IMR-90 (cell line): Measurements from ENCODE around the gene TNFRSF13B. TPM values are rescaled to one million over a fixed set of nuclear protein-coding genes. Genes with fewer than 3 reads are reported as not detected.

Experiments used
- ATAC-seq: fragments of 200-7000 bp; cut with Tn5 transposase; 2 replicates; pipeline ENCODE4 v1.9.1; 2020; ENCODE audit warnings: low read depth, mild to moderate bottlenecking, moderate library complexity
- BruUV-seq: library from RNA; stranded (reverse); fragments of 400-500 nt; replicated peaks from 2 replicates; lab custom pipeline; 2021; lab: Mats Ljungman, UMichigan
- CTCF ChIA-PET: fragments of 300-600 bp; formaldehyde crosslinking; extraction: SDS; loops from one replicate; lab custom pipeline; 2021; ENCODE audit warnings: antibody characterized with exemption; lab: Yijun Ruan, JAX
- POLR2A ChIA-PET: fragments of 300-600 bp; sonication (Branson Sonifier 250); formaldehyde crosslinking; loops from one replicate; lab custom pipeline; 2022; ENCODE audit warnings: antibody characterized with exemption; ENCODE audit not compliant: unreplicated experiment; lab: Charles Lee
- DNase-seq: peaks from one replicate; pipeline ENCODE4 v3.0.0; 2013
- H2AFZ ChIP-seq: replicated peaks from 2 replicates; pipeline ENCODE3; 2013; ENCODE audit warnings: low read length, mild to moderate bottlenecking; ENCODE audit not compliant: poor library complexity
- H2AK5ac ChIP-seq: 2 replicates; pipeline ENCODE4 v1.6.1; 2013; ENCODE audit warnings: low read depth, low read length, inconsistent platforms
- H2AK9ac ChIP-seq: replicated peaks from 2 replicates; pipeline ENCODE3; 2013; ENCODE audit warnings: mild to moderate bottlenecking, low read depth, low read length, moderate library complexity; ENCODE audit not compliant: poor library complexity
- H2BK120ac ChIP-seq: 2 replicates; pipeline ENCODE4 v1.6.1; 2013; ENCODE audit warnings: low read depth, low read length, inconsistent platforms
- H2BK15ac ChIP-seq: 3 replicates; pipeline ENCODE4 v1.6.1; 2013; ENCODE audit warnings: low read depth, low read length, inconsistent platforms
- H2BK20ac ChIP-seq: 2 replicates; pipeline ENCODE4 v1.6.1; 2013; ENCODE audit warnings: low read depth, mild to moderate bottlenecking, inconsistent platforms, low read length, moderate library complexity
- H2BK5ac ChIP-seq: 2 replicates; pipeline ENCODE4 v1.6.1; 2013; ENCODE audit warnings: mild to moderate bottlenecking, low read depth, low read length, inconsistent platforms; ENCODE audit not compliant: poor library complexity, severe bottlenecking
- H3K14ac ChIP-seq: replicated peaks from 2 replicates; pipeline ENCODE4 v1.6.1; 2013; ENCODE audit warnings: low read depth, low read length, inconsistent platforms
- H3K18ac ChIP-seq: 2 replicates; pipeline ENCODE4 v1.6.1; 2013; ENCODE audit warnings: low read depth, low read length, control low read depth
- H3K23ac ChIP-seq: 2 replicates; pipeline ENCODE4 v1.6.1; 2013; ENCODE audit warnings: low read depth, low read length, inconsistent platforms
- H3K27ac ChIP-seq: 2 replicates; pipeline ENCODE4 v1.5.1; 2013; ENCODE audit warnings: mild to moderate bottlenecking, control low read depth, low read length; ENCODE audit not compliant: insufficient read depth
- H3K27me3 ChIP-seq: 2 replicates; pipeline ENCODE4 v1.6.1; 2013; ENCODE audit warnings: low read length; ENCODE audit not compliant: control insufficient read depth, insufficient read depth
- H3K36me3 ChIP-seq: 2 replicates; pipeline ENCODE4 v1.6.1; 2013; ENCODE audit warnings: low read length, mixed read lengths; ENCODE audit not compliant: control insufficient read depth, insufficient read depth
- H3K4ac ChIP-seq: 2 replicates; pipeline ENCODE4 v1.6.1; 2013; ENCODE audit warnings: low read depth, low read length, inconsistent platforms
- H3K4me1 ChIP-seq: 2 replicates; pipeline ENCODE4 v1.6.1; 2013; ENCODE audit warnings: low read length, mixed read lengths; ENCODE audit not compliant: control insufficient read depth, insufficient read depth
- H3K4me2 ChIP-seq: 2 replicates; pipeline ENCODE4 v1.6.1; 2013; ENCODE audit warnings: low read depth, mild to moderate bottlenecking, control low read depth, low read length, moderate library complexity
- H3K4me3 ChIP-seq: 2 replicates; pipeline ENCODE4 v1.5.1; 2013; ENCODE audit warnings: low read depth, mild to moderate bottlenecking, control low read depth, low read length, moderate library complexity; ENCODE audit not compliant: insufficient read depth
- H3K56ac ChIP-seq: 2 replicates; pipeline ENCODE4 v1.6.1; 2013; ENCODE audit warnings: low read length, inconsistent platforms; ENCODE audit not compliant: insufficient read depth; ENCODE audit errors: extremely low read depth
- H3K79me1 ChIP-seq, 2 experiments: 2 replicates each; pipeline ENCODE4 v1.6.1; 2013; ENCODE audit warnings: low read length in 2 of 2, inconsistent platforms in 1 of 2, low read depth in 1 of 2
- H3K9ac ChIP-seq: 2 replicates; pipeline ENCODE4 v1.6.1; 2013; ENCODE audit warnings: low read depth, low read length, control low read depth
- H3K9me1 ChIP-seq: 2 replicates; pipeline ENCODE4 v1.6.1; 2013; ENCODE audit warnings: low read length, inconsistent platforms; ENCODE audit not compliant: insufficient read depth
- H3K9me3 ChIP-seq: 2 replicates; pipeline ENCODE4 v1.6.1; 2013; ENCODE audit warnings: low read length; ENCODE audit not compliant: control insufficient read depth, insufficient read depth
- H4K20me1 ChIP-seq: 2 replicates; pipeline ENCODE4 v1.6.1; 2013; ENCODE audit warnings: low read length, inconsistent platforms; ENCODE audit not compliant: insufficient read depth
- H4K5ac ChIP-seq: 2 replicates; pipeline ENCODE4 v1.6.1; 2013; ENCODE audit warnings: mild to moderate bottlenecking, low read depth, low read length, control low read depth
- H4K8ac ChIP-seq, 2 experiments: 2 replicates each; pipeline ENCODE4 v1.6.1; 2013; ENCODE audit warnings: low read depth in 2 of 2, low read length in 2 of 2, control low read depth in 1 of 2, inconsistent platforms in 1 of 2
- H4K91ac ChIP-seq: 2 replicates; pipeline ENCODE4 v1.6.1; 2013; ENCODE audit warnings: low read depth, low read length, inconsistent platforms; ENCODE audit not compliant: insufficient read depth
- WGBS, 2 experiments: methylation state at CpG; one replicate each; pipeline versions ENCODE4 v1.1.5 to v1.1.7; 2013; ENCODE audit warnings: missing lambda C conversion rate in 2 of 2; ENCODE audit not compliant: insufficient read length in 1 of 2; ENCODE audit errors: extremely low coverage in 2 of 2; 5-methylcytosine and 5-hydroxymethylcytosine counted together
- dilution Hi-C: fragments of 300-500 bp; cut with HindIII; formaldehyde crosslinking; loops from one replicate; pipeline ENCODE4 v1.14.3; 2018; ENCODE audit warnings: low sequenced_read_pairs; ENCODE audit not compliant: unreplicated experiment
- in situ Hi-C: fragments of 300-500 bp; cut with MboI; formaldehyde crosslinking; loops from 3 replicates; pipeline ENCODE4 v1.14.3; 2019; ENCODE audit warnings: low sequenced_read_pairs, inconsistent platforms, mixed read lengths
- intact Hi-C: fragments of 100-400 bp; cut with micrococcal nuclease; formaldehyde crosslinking; loops from 2 replicates; pipeline ENCODE4 v1.10.0; 2022
- polyA plus RNA-seq, 3 experiments: library from polyadenylated mRNA; depleted of rRNA; stranded (reverse); fragments of >200 nt; gene quantifications; 2 replicates each; pipeline ENCODE4 v1.2.3, GENCODE V29; 2012; ENCODE audit warnings: low replicate concordance in 1 of 3
- total RNA-seq: library from RNA; depleted of rRNA; stranded (reverse); fragments of >200 nt; gene quantifications from 2 replicates; pipeline ENCODE4 v1.2.3, GENCODE V29; 2012
- TF ChIP-seq, protein P1 (sequence below): fragments of 150-350 bp; IDR thresholded peaks from 2 replicates; pipeline ENCODE4 v1.6.1; 2016; ENCODE audit warnings: low read depth, mild to moderate bottlenecking, low read length, moderate library complexity, borderline replicate concordance

Gene TNFRSF13B
- total and polyA plus RNA-seq, 2 of the 4 experiments (the other 2 are of a cell fraction): not detected

DNA sequence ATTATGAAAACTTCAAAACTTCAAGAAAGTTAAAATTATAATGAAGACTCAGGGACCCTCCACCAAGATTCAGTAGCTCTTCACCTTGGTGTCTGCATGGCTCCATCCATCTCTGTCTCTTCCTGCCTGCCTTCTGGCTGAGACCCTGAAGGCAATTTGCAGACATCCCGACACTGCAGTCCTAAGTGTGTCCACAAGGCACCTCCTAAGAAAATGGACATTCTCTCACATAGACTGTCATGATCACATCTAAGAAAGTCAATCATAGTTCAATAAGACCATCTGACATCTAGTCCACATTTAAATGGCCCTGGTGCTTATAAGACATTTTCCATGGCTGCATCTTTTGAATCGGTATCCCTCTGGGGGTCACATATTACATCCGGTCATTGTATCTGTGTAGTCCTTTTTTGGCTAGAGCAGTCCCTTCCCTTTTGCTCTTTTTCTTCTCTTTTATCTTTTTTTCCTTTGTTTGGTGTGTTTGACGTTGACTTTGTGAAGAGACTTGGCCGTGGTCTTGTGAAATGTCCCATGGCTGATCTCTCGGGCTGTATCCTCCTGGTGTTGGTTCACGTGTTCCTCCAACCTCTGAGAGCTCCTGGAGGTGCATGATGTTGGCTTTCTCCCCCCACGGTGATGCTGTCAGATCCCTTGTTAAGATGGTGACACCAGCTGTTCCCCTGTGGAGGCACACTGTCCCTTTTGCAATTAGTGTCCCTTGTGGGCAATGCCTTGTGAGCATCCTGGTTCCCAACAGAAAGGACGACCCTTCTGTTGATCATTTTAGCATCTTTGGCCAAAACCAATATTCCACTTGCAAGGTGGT lies 5.0 kb upstream of the TNFRSF13B start:
- dilution Hi-C loops: no loop called here
- H3K4me1 ChIP-seq: peaks cover 4% of the 10 kb centered on the region
- WGBS, 2 experiments: 81% methylated on average over 3 of the region's 9 CpGs; no CpG with 5 or more reads in 1 of the 2 experiments

More for the DNA sequence above, 5.0 kb upstream of the TNFRSF13B start:
- Histone ChIP-seq H3K36me3 (no peaks in the 10 kb centered on the region), H3K9me3 (no peaks in the 10 kb centered on the region), H3K23ac (no peak overlapping the region), H4K91ac (peak overlapping the region; percentile 56; the same call in 1 of the 2 replicates), H3K9me1 (peaks cover 3% of the 10 kb centered on the region; the same call in 1 of the 2 replicates), H2AFZ (peak overlapping the region; percentile 61), H3K27ac (no peak overlapping the region), H3K14ac (peak overlapping the region; percentile 73), H3K4me3 (no peak overlapping the region), H2BK120ac (peak overlapping the region; percentile 68), H4K20me1 (no peaks in the 10 kb centered on the region), H2BK5ac (no peak overlapping the region), H3K27me3 (peaks cover 16% of the 10 kb centered on the region), H2BK20ac (peak overlapping the region; percentile 70), H3K18ac (peak overlapping the region; percentile 37; the same call in 1 of the 2 replicates), H4K8ac (peak overlapping the region in 1 of 2 experiments; percentile 13; a peak in 1 of 4 replicates), H2BK15ac (peak overlapping the region; percentile 18; the same call in 1 of the 3 replicates), H3K56ac (no peak overlapping the region), H3K4ac (peak overlapping the region; percentile 64; the same call in 1 of the 2 replicates), H3K9ac (no peak overlapping the region), H3K4me2 (no peak overlapping the region), H2AK9ac (no peak overlapping the region), H3K79me1 (no peaks in the 10 kb centered on the region), H4K5ac (no peak overlapping the region; the same call in 1 of the 2 replicates), H2AK5ac (peak overlapping the region; percentile 43; the same call in 1 of the 2 replicates)
- no peak for ATAC-seq
- in situ Hi-C loops: no loop called here
- TF ChIP-seq, protein P1, sequence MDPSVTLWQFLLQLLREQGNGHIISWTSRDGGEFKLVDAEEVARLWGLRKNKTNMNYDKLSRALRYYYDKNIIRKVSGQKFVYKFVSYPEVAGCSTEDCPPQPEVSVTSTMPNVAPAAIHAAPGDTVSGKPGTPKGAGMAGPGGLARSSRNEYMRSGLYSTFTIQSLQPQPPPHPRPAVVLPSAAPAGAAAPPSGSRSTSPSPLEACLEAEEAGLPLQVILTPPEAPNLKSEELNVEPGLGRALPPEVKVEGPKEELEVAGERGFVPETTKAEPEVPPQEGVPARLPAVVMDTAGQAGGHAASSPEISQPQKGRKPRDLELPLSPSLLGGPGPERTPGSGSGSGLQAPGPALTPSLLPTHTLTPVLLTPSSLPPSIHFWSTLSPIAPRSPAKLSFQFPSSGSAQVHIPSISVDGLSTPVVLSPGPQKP: no peak
- no TSS peak for BruUV-seq
- ChIA-PET POLR2A (no interaction called here), CTCF (interaction anchor here (0.6 kb wide), 1 partner anchor 51 kb away, joined by 3 read pairs; no protein-coding TSS in a partner anchor)
- intact Hi-C loops: no loop called here
- DNase-seq: no peak
